Right cardiac atrium (tissue), 5 donors: Measurements from ENCODE around the gene UBA3. TPM values are rescaled to one million over a fixed set of nuclear protein-coding genes. Genes with fewer than 3 reads are reported as not detected.

Experiments
- ATAC-seq, 2 donors: fragments of 200-7000 bp; cut with Tn5 transposase; one replicate each; pipeline versions ENCODE4 v1.8.0 to v1.9.1; 2020; ENCODE audit warnings: moderate library complexity in 2 of 2, mild to moderate bottlenecking in 1 of 2
- DNase-seq, 3 donors: peaks; one replicate each; pipeline ENCODE4 v3.0.0-alpha.2; 2020
- H3K27ac ChIP-seq: one replicate; pipeline ENCODE4 v1.5.1; 2013; ENCODE audit warnings: mild to moderate bottlenecking, low read length, control low read depth, moderate library complexity
- H3K27me3 ChIP-seq: one replicate; pipeline ENCODE4 v1.6.1; 2013; ENCODE audit not compliant: control insufficient read depth, insufficient read depth
- H3K4me1 ChIP-seq: one replicate; pipeline ENCODE4 v1.6.1; 2013; ENCODE audit warnings: low read length; ENCODE audit not compliant: control insufficient read depth, insufficient read depth
- H3K4me3 ChIP-seq: one replicate; pipeline ENCODE4 v1.5.1; 2013; ENCODE audit warnings: low read length, control low read depth
- H3K9me3 ChIP-seq: one replicate; pipeline ENCODE4 v1.6.1; 2013; ENCODE audit warnings: low read length; ENCODE audit not compliant: control insufficient read depth
- WGBS: extraction: QIAGEN DNeasy Blood & Tissue Kit; methylation state at CpG from one replicate; pipeline ENCODE4 v1.1.7; 2013; 5-methylcytosine and 5-hydroxymethylcytosine counted together
- intact Hi-C, 4 donors: fragments of 100-400 bp; cut with DNase I; formaldehyde crosslinking; loops; one replicate each; pipeline versions ENCODE4 v1.11.0 to v1.14.0; 2022 to 2023
- polyA plus RNA-seq: library from polyadenylated mRNA; stranded (reverse); fragments of 200-250 nt; gene quantifications from one replicate; pipeline ENCODE4 v1.2.3, GENCODE V29; 2013
- total RNA-seq, 4 donors: library from RNA; stranded (reverse); fragmentation: NEBNext Ultra II Directional; extraction: Animal tissue kit (Norgen Biotek cat#: 25700); gene quantifications; one replicate each; pipeline ENCODE4 v1.2.1, GENCODE V29; 2021
- donor health status: healthy with polysubstance abuse.
- donor health status: DM: no; HTN: yes; CAD: no.
- donor health status: DM: no; HTN: no; CAD: no.
- donor health status: DM: no; HTN: yes; CAD: no; lungs with severe emphysema.
- donor health status: DM: yes; HTN: yes; CAD: no.

Gene UBA3
- total and polyA plus RNA-seq, 5 donors: 51.4 to 67.5 (median 64.0) TPM

DNA sequence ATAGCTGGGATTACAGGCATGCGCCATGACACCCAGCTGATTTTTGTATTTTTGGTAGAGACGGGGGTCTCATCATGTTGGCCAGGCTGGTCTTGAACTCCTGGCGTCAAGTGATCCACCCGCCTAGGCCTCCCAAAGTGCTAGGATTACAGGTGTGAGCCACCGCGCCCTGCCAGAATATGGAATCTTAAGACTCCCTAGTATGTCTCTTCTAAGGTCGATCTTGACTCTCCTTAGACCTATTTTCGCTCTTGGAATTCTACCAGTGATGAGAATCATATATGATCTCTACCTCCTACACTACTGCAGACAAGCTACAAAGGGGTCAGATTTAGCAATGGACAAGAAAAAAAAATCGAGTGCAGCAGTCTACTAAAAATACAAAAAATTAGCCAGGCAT, 47.4 kb downstream of the UBA3 start:
- intact Hi-C loops: no loop called here
- WGBS: 98% methylated on average over 9 of the region's 9 CpGs
- ATAC-seq (no peak), DNase-seq (no peak)
- H3K27ac ChIP-seq: no peak overlapping the region
- H3K9me3 ChIP-seq: no peaks in the 10 kb centered on the region
- no peak overlapping the region for H3K4me3 ChIP-seq
- no peaks in the 10 kb centered on the region for H3K4me1 ChIP-seq
- H3K27me3 ChIP-seq: no peaks in the 10 kb centered on the region

GRCh38 chr3:69032142-69032541, 48.0 kb downstream of the UBA3 start:
- intact Hi-C loops: no loop called here
- no peak overlapping the region for H3K4me3 ChIP-seq
- DNase-seq: no peak
- no peaks in the 10 kb centered on the region for H3K4me1 ChIP-seq
- no peak overlapping the region for H3K27ac ChIP-seq
- WGBS: 94% methylated on average over 2 of the region's 2 CpGs
- no peaks in the 10 kb centered on the region for H3K27me3 ChIP-seq
- no peaks in the 10 kb centered on the region for H3K9me3 ChIP-seq
- no peak for ATAC-seq

GRCh38 chr3:69031635-69032034, 48.5 kb downstream of the UBA3 start:
- no peaks in the 10 kb centered on the region for H3K9me3 ChIP-seq
- no peaks in the 10 kb centered on the region for H3K27me3 ChIP-seq
- H3K27ac ChIP-seq: no peak overlapping the region
- H3K4me3 ChIP-seq: no peak overlapping the region
- DNase-seq (no peak), ATAC-seq (no peak)
- H3K4me1 ChIP-seq: no peaks in the 10 kb centered on the region
- intact Hi-C loops: no loop called here
- WGBS: 88% methylated on average over 1 of the region's 1 CpG

- no peaks in the 10 kb centered on the region for H3K4me1 ChIP-seq
- DNase-seq (no peak), ATAC-seq (no peak)
- H3K27me3 ChIP-seq: no peaks in the 10 kb centered on the region
- 74% methylated on average over 4 of the region's 4 CpGs for WGBS
- no peak overlapping the region for H3K4me3 ChIP-seq
- intact Hi-C loops: no loop called here
- no peaks in the 10 kb centered on the region for H3K9me3 ChIP-seq
- no peak overlapping the region for H3K27ac ChIP-seq
These were observed 59.3 kb downstream of the UBA3 start for GRCh38 chr3:69020857-69021256.

DNA sequence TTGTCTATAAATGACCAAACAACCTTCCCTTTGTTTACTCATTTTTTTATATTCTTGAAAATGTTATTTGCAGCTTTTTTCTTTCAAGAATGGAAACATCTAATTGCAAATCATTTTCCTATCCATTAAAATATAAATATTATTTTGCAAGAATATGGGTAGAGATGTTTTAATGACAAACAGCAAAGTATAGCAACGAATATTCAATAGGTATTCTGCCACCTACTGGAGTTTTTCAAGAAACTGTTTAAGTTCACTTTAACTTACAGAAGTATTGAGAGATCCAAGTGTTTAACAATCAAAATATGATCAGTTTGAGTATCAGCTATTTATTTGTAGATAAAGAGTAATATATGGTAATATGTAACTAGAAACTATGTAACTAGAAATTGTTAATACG, 59.7 kb downstream of the UBA3 start:
- intact Hi-C loops: no loop called here
- H3K27me3 ChIP-seq: no peaks in the 10 kb centered on the region
- DNase-seq (no peak), ATAC-seq (no peak)
- H3K9me3 ChIP-seq: no peaks in the 10 kb centered on the region
- 43% methylated on average over 2 of the region's 2 CpGs for WGBS
- no peak overlapping the region for H3K4me3 ChIP-seq
- H3K27ac ChIP-seq: no peak overlapping the region
- H3K4me1 ChIP-seq: no peaks in the 10 kb centered on the region

- Histone ChIP-seq H3K4me3 (no peak overlapping the region), H3K27ac (no peak overlapping the region), H3K4me1 (no peaks in the 10 kb centered on the region), H3K9me3 (no peaks in the 10 kb centered on the region), H3K27me3 (no peaks in the 10 kb centered on the region)
- 78% methylated on average over 2 of the region's 2 CpGs for WGBS
- intact Hi-C loops: no loop called here
- no peak for ATAC-seq
- no peak for DNase-seq
These were observed 63.3 kb downstream of the UBA3 start for GRCh38 chr3:69016901-69017300.

GRCh38 chr3:69016102-69016501, 64.1 kb downstream of the UBA3 start:
- H3K27me3 ChIP-seq: no peaks in the 10 kb centered on the region
- DNase-seq (no peak), ATAC-seq (no peak)
- 96% methylated on average over 4 of the region's 4 CpGs for WGBS
- H3K9me3 ChIP-seq: no peaks in the 10 kb centered on the region
- intact Hi-C loops: no loop called here
- no peak overlapping the region for H3K27ac ChIP-seq
- no peak overlapping the region for H3K4me3 ChIP-seq
- H3K4me1 ChIP-seq: no peaks in the 10 kb centered on the region

GRCh38 chr3:69014022-69014580, 66.1 kb downstream of the UBA3 start:
- H3K4me1 ChIP-seq: no peaks in the 10 kb centered on the region
- peak overlapping the region; percentile 90 for H3K4me3 ChIP-seq
- no peak for DNase-seq
- 15% methylated on average over 11 of the region's 11 CpGs for WGBS
- H3K27ac ChIP-seq: peak overlapping the region; percentile 94
- no peak for ATAC-seq
- no peaks in the 10 kb centered on the region for H3K27me3 ChIP-seq
- no peaks in the 10 kb centered on the region for H3K9me3 ChIP-seq
- intact Hi-C loops: no loop called here

DNA sequence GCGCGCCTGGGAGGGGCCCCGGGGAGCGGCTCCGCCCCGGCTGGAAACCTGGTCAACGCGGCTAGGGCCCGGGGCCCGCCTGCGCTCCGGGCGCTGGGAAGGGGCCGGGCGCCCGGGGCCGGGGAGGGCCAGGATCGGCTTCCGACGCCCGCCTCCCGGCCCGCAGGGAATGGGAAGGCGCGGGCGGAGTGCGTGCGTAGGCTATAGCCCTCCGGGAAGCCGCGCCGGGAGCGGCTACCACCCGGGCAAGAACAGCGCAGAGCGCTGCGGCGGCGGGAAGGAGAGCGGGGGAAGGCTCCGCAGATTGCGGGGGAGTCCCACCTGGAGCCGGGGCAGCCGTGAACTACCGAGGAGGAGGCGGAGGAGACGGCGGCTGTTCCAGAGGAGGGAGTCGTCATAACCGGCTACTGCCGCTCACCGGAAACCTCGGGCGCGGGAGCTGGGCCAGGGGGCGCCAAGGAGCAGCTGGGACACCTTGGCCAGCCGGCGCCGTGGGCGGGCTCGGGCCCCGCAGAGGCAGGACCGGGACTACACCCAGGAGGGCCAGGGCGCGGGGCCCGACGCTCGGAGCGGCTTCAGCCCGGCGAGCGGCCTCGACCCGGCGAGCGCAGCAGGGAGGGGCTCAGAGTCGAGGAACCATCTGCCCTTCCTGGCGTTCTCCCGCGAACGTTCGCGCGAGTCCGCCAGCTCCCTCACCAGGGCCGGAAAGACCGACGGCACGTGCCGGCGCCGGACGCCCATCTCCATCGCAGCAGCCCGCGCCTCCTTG, 66.7 kb downstream of the UBA3 start, which contains the start of gene EOGT:
Gene EOGT (minus strand): TSS at position 432 of the 769 bp plus-strand sequence. CDS start 3,838 bp downstream, outside the sequence.
- WGBS: under 1% methylated on average over 95 of the region's 96 CpGs
- Histone ChIP-seq H3K27me3 (no peaks in the 10 kb centered on the region), H3K4me1 (peaks cover 2% of the 10 kb centered on the region), H3K4me3 (peak within 1 kb of the TSS; percentile 90), H3K9me3 (no peaks in the 10 kb centered on the region), H3K27ac (peak within 1 kb of the TSS; percentile 94)
- DNase-seq (peak; percentile 93 to 98 (median 96)), ATAC-seq (peak; percentile 91 to 92)
- intact Hi-C loops: no loop called here

- peak; percentile 73 to 88 (median 85) for DNase-seq
These were observed 67.3 kb downstream of the UBA3 start for GRCh38 chr3:69012800-69013252.

DNA sequence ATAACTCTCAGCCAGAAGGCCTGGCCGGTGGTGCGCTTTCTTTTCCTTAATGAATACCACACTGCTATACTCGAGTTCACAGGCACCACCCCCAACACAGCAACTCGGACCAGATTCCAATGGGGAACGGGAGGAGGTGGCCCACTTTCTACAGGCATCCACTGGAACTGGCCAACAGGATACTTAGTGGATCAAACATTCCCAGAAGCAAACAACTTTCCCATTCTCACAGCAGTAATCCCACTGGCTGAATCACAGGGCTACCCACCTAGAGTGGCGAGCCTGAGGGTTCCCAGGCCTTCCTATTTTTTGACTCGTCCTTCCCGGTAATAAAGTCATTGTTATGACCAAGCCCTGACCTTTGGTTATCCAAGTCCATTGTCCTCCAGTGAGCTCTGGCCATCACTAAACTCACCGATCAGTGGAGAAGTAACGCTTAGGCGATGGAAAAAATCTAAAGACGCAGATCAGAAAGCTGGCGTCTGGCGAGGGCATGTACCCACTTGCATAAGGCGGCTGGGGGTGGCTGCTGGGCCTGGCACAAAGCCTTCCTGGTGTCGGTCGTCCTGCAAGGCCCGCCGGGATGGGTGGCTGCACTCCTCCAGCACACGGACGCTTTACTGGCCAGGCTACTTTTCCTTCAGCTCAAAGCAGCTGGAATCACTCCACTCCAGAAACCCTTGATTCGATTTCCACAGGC, 67.9 kb downstream of the UBA3 start:
- no peaks in the 10 kb centered on the region for H3K27me3 ChIP-seq
- peak overlapping the region; percentile 94 for H3K27ac ChIP-seq
- H3K9me3 ChIP-seq: no peaks in the 10 kb centered on the region
- intact Hi-C loops: no loop called here
- 44% methylated on average over 22 of the region's 22 CpGs for WGBS
- peak; percentile 35 to 38 for ATAC-seq
- DNase-seq: peak; percentile 59 to 84 (median 78)
- H3K4me3 ChIP-seq: peak overlapping the region; percentile 90
- H3K4me1 ChIP-seq: peaks cover 2% of the 10 kb centered on the region

More at GRCh38 chr3:69012800-69013252, 67.3 kb downstream of the UBA3 start:
- Histone ChIP-seq H3K4me1 (peaks cover 2% of the 10 kb centered on the region), H3K4me3 (peak overlapping the region; percentile 90), H3K27me3 (no peaks in the 10 kb centered on the region), H3K9me3 (no peaks in the 10 kb centered on the region), H3K27ac (peak overlapping the region; percentile 94)
- intact Hi-C loops: no loop called here
- 3% methylated on average over 36 of the region's 36 CpGs for WGBS
- ATAC-seq: peak; percentile 53 to 56
